NCI-H2107 treated with DMSO at 0.1 percent for 48 hours (cell line): ENCODE data around the gene ZNF28.
"Not testable (repeated sequence)": the region's sequence is repeated elsewhere in the genome, so short reads cannot be mapped to it uniquely, and the experiment has no call there.

Experiments used
- DNase-seq: peaks from one replicate; lab custom pipeline; 2025; ENCODE audit not compliant: unreplicated experiment; lab: John Stamatoyannopoulos, UW

Gene ZNF28

DNA sequence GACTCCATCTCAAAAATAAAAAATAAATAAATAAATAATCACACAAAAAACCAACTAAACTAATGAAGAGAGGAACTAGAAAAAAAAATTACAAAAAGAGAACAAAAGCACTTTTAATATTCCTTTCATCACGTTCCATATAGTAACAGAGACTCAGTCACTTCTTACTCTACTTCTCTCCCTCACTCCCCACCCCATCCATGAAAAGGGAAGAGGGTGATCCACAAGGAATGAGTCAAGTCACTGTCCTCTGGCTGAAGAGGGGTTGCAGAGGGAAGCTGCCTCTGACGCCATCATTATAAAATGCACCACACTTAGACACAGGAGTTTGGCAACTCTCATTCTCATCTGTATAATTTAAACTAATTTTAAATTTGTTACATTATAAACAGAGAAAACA, 38.6 kb downstream of the ZNF28 start:
- not testable (repeated sequence) for DNase-seq

DNA sequence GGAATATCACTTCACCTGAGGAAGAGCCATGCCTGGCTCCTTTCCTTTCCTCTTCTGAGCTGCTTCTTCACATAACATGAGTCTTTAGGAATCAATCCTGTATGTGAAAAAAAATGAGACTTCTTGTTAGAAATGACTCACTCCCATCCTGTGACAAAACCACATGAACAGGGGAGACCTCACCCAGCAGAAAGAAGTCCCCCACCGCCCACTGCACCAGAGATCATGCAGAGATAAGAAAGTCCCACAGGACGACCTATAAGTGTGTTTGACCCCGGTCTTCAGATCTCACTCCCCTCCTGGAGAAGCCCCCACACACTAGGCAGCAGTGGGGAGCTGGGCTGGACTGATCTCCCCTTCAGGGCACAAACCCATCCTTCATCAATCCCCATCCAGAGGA, 42.6 kb downstream of the ZNF28 start:
- no peak for DNase-seq

DNA sequence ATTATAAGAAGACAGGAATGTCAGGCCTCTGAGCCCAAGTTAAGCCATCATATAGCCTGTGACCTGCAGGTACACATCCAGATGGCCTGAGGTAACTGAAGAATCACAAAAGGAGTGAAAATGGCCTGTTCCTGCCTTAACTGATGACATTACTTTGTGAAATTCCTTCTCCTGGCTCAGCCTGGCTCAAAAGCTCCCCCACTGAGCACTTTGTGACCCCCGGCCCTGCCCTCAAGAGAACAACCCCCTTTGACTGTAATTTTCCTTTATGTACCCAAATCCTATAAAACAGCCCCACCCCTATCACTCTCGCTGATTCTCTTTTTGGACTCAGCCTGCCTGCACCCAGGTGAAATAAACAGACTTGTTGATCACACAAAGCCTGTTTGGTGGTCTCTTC, 65.0 kb downstream of the ZNF28 start:
- DNase-seq = not testable (repeated sequence)

DNA sequence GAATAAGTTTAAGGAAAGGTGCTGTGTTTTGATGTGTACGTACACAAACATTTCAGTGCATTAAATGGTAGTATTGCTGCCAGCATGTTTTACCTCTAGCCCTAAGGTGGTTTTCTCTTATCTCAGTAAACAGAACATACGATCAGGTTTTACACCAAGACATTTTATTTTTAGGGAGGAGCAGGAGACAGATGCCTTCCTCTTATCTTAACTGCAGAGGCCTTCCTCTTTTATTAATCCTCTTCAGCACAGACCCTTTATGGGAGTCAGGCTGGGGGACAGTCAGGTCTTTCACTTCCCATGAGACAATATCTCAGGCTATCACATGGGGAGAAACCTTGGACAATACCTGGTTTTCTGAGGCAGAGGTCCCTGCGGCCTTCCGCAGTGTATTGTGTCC, 71.7 kb downstream of the ZNF28 start:
- no peak for DNase-seq

DNA sequence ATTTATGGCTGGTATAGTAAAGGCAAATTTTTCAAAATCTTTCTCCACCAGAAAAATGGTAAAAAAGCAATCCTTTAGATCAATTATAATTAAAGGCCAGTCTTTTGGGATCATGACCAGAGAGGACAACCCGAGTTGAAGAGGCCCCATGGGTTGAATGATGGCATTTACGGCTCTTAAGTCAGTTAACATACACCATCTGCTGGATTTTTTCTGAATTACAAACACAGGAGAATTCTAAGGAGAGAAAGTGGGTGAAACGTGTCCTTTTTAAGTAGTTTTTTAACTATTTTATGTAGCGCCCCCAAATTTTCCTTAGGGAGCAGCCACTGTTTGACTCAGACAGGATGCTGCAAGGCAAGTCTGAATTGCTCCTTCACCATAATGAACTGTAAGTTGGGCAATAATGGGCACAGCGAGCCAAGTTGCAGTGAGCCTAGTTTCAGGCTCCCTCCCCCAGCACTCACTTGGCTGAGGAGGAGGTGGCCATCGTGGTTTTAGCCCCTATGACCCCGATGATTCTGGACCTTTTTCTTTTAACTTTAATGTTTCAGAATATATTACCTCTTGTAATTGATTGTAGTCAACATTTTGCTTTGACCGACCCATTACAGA, 73.0 kb downstream of the ZNF28 start:
- DNase-seq = no peak
